Endothelial cell of umbilical vein (primary cell): ENCODE results near the gene BAAT.

Experiments
- CTCF ChIP-seq, 2 donors: IDR thresholded peaks; 1 replicate in 1 of 2; 2 replicates in 1 of 2; pipeline ENCODE4 v1.5.1; 2011; ENCODE audit warnings: low read length in 2 of 2, mild to moderate bottlenecking in 2 of 2, moderate library complexity in 2 of 2, control low read depth in 1 of 2, inconsistent platforms in 1 of 2, low read depth in 1 of 2; ENCODE audit not compliant: insufficient read depth in 1 of 2; ENCODE audit errors: extremely low read depth in 1 of 2
- EZH2 ChIP-seq: IDR thresholded peaks from 2 replicates; pipeline ENCODE4 v1.6.1; 2012; ENCODE audit warnings: borderline replicate concordance, low read depth, mild to moderate bottlenecking, moderate library complexity, low read length, inconsistent platforms; ENCODE audit not compliant: severe bottlenecking
- POLR2A ChIP-seq: IDR thresholded peaks from 2 replicates; pipeline ENCODE4 v1.6.1; 2012; ENCODE audit warnings: low read depth, mild to moderate bottlenecking, control low read depth, low read length
- POLR2AphosphoS5 ChIP-seq: IDR thresholded peaks from 2 replicates; pipeline ENCODE4 v1.6.1; 2012; ENCODE audit warnings: low read depth, mild to moderate bottlenecking, control low read depth, low read length, moderate library complexity; ENCODE audit not compliant: insufficient read depth

GRCh38 chr9:101387871-101388506 lies 3.2 kb upstream of the BAAT start:
- TF ChIP-seq CTCF (IDR thresholded peaks at IDR 0.05; ENCODE audit: extremely low read depth in 1 of 2, insufficient read depth in 1 of 2, low read depth in 1 of 2, low read length in 2 of 2) (peak; percentile 47 to 51), EZH2 (no peak), POLR2A (no peak), POLR2AphosphoS5 (no peak)
